ENCODE measurements around the gene SUMF2. TPM values are rescaled to one million over a fixed set of nuclear protein-coding genes. Genes with fewer than 3 reads are reported as not detected.

The SUMF2 gene
- polyA plus RNA-seq, 1 donor from 2014 or later: 69.3 TPM

DNA sequence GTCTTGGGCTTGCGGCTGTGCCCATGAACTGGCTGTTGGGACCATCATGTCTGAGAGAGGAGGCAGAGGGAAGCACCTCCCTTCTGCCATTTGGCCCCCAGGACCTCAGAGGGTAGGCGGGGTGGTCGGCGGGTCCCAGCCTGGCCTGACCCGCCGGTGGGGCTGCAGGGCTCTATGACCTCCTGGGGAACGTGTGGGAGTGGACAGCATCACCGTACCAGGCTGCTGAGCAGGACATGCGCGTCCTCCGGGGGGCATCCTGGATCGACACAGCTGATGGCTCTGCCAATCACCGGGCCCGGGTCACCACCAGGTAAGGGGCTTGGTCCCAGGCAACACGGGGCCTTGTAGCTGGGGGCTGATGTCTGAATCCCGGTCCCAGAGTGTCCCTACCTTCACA lies 14.1 kb downstream of the SUMF2 start:
- Histone ChIP-seq H3K4me2 (ENCODE audit: low read length) (no peak overlapping the region), H3K4me3 (ENCODE audit: low read length) (no peak overlapping the region), H4K20me1 (ENCODE audit: insufficient read depth) (no peaks in the 10 kb centered on the region), H3K36me3 (ENCODE audit: insufficient read depth, low read length) (no peaks in the 10 kb centered on the region), H3K27ac (ENCODE audit: low read length) (no peak overlapping the region), H3F3A (ENCODE audit: insufficient read depth, low read length, poor library complexity, severe bottlenecking) (no peaks in the 10 kb centered on the region), H3K27me3 (ENCODE audit: insufficient read depth, low read depth, low read length) (no peaks in the 10 kb centered on the region), H2AFZ (ENCODE audit: low read depth, low read length) (no peak overlapping the region), H3K9me2 (ENCODE audit: insufficient read depth, low read length) (no peaks in the 10 kb centered on the region), H3K9me3 (ENCODE audit: low read length) (no peaks in the 10 kb centered on the region), H3K9ac (ENCODE audit: low read length) (no peak overlapping the region), H3K79me2 (replicated peaks; ENCODE audit: insufficient read depth, low read length) (no peaks in the 10 kb centered on the region)
- TF ChIP-seq SMC3 (conservative IDR thresholded peaks at IDR 0.05; ENCODE audit: poor library complexity): no peak
- TF ChIP-seq, protein P1, sequence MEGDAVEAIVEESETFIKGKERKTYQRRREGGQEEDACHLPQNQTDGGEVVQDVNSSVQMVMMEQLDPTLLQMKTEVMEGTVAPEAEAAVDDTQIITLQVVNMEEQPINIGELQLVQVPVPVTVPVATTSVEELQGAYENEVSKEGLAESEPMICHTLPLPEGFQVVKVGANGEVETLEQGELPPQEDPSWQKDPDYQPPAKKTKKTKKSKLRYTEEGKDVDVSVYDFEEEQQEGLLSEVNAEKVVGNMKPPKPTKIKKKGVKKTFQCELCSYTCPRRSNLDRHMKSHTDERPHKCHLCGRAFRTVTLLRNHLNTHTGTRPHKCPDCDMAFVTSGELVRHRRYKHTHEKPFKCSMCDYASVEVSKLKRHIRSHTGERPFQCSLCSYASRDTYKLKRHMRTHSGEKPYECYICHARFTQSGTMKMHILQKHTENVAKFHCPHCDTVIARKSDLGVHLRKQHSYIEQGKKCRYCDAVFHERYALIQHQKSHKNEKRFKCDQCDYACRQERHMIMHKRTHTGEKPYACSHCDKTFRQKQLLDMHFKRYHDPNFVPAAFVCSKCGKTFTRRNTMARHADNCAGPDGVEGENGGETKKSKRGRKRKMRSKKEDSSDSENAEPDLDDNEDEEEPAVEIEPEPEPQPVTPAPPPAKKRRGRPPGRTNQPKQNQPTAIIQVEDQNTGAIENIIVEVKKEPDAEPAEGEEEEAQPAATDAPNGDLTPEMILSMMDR (IDR thresholded peaks at IDR 0.05; ENCODE audit: poor library complexity, severe bottlenecking): no peak
- TF ChIP-seq EP300 (conservative IDR thresholded peaks at IDR 0.05; ENCODE audit: poor library complexity, severe bottlenecking): no peak
- TF ChIP-seq, protein P2, sequence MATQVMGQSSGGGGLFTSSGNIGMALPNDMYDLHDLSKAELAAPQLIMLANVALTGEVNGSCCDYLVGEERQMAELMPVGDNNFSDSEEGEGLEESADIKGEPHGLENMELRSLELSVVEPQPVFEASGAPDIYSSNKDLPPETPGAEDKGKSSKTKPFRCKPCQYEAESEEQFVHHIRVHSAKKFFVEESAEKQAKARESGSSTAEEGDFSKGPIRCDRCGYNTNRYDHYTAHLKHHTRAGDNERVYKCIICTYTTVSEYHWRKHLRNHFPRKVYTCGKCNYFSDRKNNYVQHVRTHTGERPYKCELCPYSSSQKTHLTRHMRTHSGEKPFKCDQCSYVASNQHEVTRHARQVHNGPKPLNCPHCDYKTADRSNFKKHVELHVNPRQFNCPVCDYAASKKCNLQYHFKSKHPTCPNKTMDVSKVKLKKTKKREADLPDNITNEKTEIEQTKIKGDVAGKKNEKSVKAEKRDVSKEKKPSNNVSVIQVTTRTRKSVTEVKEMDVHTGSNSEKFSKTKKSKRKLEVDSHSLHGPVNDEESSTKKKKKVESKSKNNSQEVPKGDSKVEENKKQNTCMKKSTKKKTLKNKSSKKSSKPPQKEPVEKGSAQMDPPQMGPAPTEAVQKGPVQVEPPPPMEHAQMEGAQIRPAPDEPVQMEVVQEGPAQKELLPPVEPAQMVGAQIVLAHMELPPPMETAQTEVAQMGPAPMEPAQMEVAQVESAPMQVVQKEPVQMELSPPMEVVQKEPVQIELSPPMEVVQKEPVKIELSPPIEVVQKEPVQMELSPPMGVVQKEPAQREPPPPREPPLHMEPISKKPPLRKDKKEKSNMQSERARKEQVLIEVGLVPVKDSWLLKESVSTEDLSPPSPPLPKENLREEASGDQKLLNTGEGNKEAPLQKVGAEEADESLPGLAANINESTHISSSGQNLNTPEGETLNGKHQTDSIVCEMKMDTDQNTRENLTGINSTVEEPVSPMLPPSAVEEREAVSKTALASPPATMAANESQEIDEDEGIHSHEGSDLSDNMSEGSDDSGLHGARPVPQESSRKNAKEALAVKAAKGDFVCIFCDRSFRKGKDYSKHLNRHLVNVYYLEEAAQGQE (IDR thresholded peaks at IDR 0.05; ENCODE audit: borderline replicate concordance): no peak
- TF ChIP-seq POLR2AphosphoS5 (IDR thresholded peaks at IDR 0.05): no peak
- TF ChIP-seq RAD21 (conservative IDR thresholded peaks at IDR 0.05): no peak
- no peak for TF ChIP-seq MXI1 (conservative IDR thresholded peaks at IDR 0.05; ENCODE audit: poor library complexity, severe bottlenecking)
- no peak for TF ChIP-seq TAF1 (IDR thresholded peaks at IDR 0.05; ENCODE audit: low read depth)
- TF ChIP-seq EZH2 (IDR thresholded peaks at IDR 0.05; ENCODE audit: borderline replicate concordance, insufficient read depth, low read length, poor library complexity, severe bottlenecking): no peak

DNA sequence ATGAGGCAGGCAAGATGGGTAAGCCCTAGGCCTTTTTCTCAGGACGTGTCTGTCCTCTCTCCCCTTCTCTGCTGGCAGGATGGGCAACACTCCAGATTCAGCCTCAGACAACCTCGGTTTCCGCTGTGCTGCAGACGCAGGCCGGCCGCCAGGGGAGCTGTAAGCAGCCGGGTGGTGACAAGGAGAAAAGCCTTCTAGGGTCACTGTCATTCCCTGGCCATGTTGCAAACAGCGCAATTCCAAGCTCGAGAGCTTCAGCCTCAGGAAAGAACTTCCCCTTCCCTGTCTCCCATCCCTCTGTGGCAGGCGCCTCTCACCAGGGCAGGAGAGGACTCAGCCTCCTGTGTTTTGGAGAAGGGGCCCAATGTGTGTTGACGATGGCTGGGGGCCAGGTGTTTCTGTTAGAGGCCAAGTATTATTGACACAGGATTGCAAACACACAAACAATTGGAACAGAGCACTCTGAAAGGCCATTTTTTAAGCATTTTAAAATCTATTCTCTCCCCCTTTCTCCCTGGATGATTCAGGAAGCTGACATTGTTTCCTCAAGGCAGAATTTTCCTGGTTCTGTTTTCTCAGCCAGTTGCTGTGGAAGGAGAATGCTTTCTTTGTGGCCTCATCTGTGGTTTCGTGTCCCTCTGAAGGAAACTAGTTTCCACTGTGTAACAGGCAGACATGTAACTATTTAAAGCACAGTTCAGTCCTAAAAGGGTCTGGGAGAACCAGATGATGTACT lies 15.5 kb downstream of the SUMF2 start:
- no peak for TF ChIP-seq EP300 (conservative IDR thresholded peaks at IDR 0.05; ENCODE audit: poor library complexity, severe bottlenecking)
- no peak for TF ChIP-seq EZH2 (IDR thresholded peaks at IDR 0.05; ENCODE audit: borderline replicate concordance, insufficient read depth, low read length, poor library complexity, severe bottlenecking)
- TF ChIP-seq MXI1 (conservative IDR thresholded peaks at IDR 0.05; ENCODE audit: poor library complexity, severe bottlenecking): no peak
- TF ChIP-seq TAF1 (IDR thresholded peaks at IDR 0.05; ENCODE audit: low read depth): no peak
- TF ChIP-seq, protein P1 (IDR thresholded peaks at IDR 0.05; ENCODE audit: poor library complexity, severe bottlenecking): no peak
- no peak for TF ChIP-seq POLR2AphosphoS5 (IDR thresholded peaks at IDR 0.05)
- no peak for TF ChIP-seq RAD21 (conservative IDR thresholded peaks at IDR 0.05)
- TF ChIP-seq, protein P2 (IDR thresholded peaks at IDR 0.05; ENCODE audit: borderline replicate concordance): no peak
- no peak for TF ChIP-seq SMC3 (conservative IDR thresholded peaks at IDR 0.05; ENCODE audit: poor library complexity)
- Histone ChIP-seq H4K20me1 (ENCODE audit: insufficient read depth) (no peaks in the 10 kb centered on the region), H3K36me3 (ENCODE audit: insufficient read depth, low read length) (no peaks in the 10 kb centered on the region), H3K4me3 (ENCODE audit: low read length) (no peak overlapping the region), H3K4me2 (ENCODE audit: low read length) (no peak overlapping the region), H3K27ac (ENCODE audit: low read length) (no peak overlapping the region), H2AFZ (ENCODE audit: low read depth, low read length) (no peak overlapping the region), H3K9me2 (ENCODE audit: insufficient read depth, low read length) (no peaks in the 10 kb centered on the region), H3K79me2 (replicated peaks; ENCODE audit: insufficient read depth, low read length) (no peaks in the 10 kb centered on the region), H3K9ac (ENCODE audit: low read length) (no peak overlapping the region), H3K9me3 (ENCODE audit: low read length) (no peaks in the 10 kb centered on the region), H3F3A (ENCODE audit: insufficient read depth, low read length, poor library complexity, severe bottlenecking) (no peaks in the 10 kb centered on the region), H3K27me3 (ENCODE audit: insufficient read depth, low read depth, low read length) (no peaks in the 10 kb centered on the region)

All from neural cell (in vitro differentiated cells).